Spinal cord (tissue), 10 donors: ENCODE results near the gene AHNAK. TPM values are rescaled to one million over a fixed set of nuclear protein-coding genes. Genes with fewer than 3 reads are reported as not detected.
"Not testable (repeated sequence)": the region's sequence is repeated elsewhere in the genome, so short reads cannot be mapped to it uniquely, and the experiment has no call there.

Experiments used
- DNase-seq, 6 donors: peaks; one replicate each; pipeline versions ENCODE4 v3.0.0 to v3.0.0-alpha.2; 2013 to 2015; ENCODE audit warnings: low spot score in 6 of 6, low read depth in 4 of 6
- H3K27ac ChIP-seq: one replicate; pipeline ENCODE4 v1.5.1; 2013; ENCODE audit warnings: low read depth, low read length, control low read depth
- H3K27me3 ChIP-seq: one replicate; pipeline ENCODE4 v1.6.1; 2013; ENCODE audit warnings: low read length; ENCODE audit not compliant: control insufficient read depth, insufficient read depth
- H3K36me3 ChIP-seq: one replicate; pipeline ENCODE4 v1.6.1; 2013; ENCODE audit warnings: low read length; ENCODE audit not compliant: control insufficient read depth, insufficient read depth
- H3K4me1 ChIP-seq: one replicate; pipeline ENCODE4 v1.6.1; 2013; ENCODE audit warnings: low read length; ENCODE audit not compliant: control insufficient read depth, insufficient read depth
- H3K4me3 ChIP-seq: one replicate; pipeline ENCODE4 v1.5.1; 2013; ENCODE audit warnings: low read depth, low read length, control low read depth
- H3K9me3 ChIP-seq: one replicate; pipeline ENCODE4 v1.6.1; 2013; ENCODE audit warnings: low read length; ENCODE audit not compliant: control insufficient read depth, insufficient read depth
- WGBS: methylation state at CpG from one replicate; pipeline ENCODE4 v1.1.5; 2013; ENCODE audit warnings: missing lambda C conversion rate; ENCODE audit not compliant: insufficient coverage; 5-methylcytosine and 5-hydroxymethylcytosine counted together
- polyA plus RNA-seq, 2 donors: library from polyadenylated mRNA; unstranded; fragments of 120-200 nt; gene quantifications; one replicate each; pipeline ENCODE4 v1.2.1, GENCODE V29; 2013; ENCODE audit not compliant: insufficient read length in 2 of 2
- small RNA-seq: library from RNA; depleted of rRNA; stranded (forward); fragments of <200 nt; gene quantifications from one replicate; pipeline ENCODE3, GENCODE V24; 2014; ENCODE audit warnings: low replicate concordance
- total RNA-seq, 2 donors: library from RNA; depleted of rRNA in 1 of 2; stranded (reverse); fragments of 120-200 nt in 1 of 2; fragments of >200 nt in 1 of 2; gene quantifications; one replicate each; pipeline versions ENCODE4 v1.2.3 to v1.2.4, GENCODE V29; 2013 to 2014
- donor health status: healthy.

AHNAK gene
- total and polyA plus RNA-seq, 4 donors, result 60.2 to 463 (median 165) TPM

DNA sequence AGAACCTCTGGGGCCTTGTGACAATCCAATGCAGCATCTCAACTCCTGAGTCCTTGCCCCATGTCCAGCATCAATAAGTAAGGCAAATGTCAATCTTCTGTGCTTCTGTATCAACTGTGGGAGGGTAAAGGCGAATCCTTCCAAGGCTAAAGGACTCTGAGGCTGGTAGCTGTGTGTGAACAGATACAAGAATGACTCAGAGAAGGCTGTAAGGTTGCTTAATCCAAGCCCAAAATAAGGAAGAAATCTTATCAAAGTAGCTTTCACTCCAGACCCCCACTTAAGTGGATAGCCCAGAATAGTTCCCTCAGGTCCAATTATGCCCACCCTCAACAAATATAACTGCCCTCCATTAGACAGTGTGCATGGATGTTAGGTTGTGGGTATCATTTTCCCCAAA lies 155.9 kb downstream of the AHNAK start:
- 80% methylated on average over 1 of the region's 1 CpG for WGBS
- no peak for DNase-seq

DNA sequence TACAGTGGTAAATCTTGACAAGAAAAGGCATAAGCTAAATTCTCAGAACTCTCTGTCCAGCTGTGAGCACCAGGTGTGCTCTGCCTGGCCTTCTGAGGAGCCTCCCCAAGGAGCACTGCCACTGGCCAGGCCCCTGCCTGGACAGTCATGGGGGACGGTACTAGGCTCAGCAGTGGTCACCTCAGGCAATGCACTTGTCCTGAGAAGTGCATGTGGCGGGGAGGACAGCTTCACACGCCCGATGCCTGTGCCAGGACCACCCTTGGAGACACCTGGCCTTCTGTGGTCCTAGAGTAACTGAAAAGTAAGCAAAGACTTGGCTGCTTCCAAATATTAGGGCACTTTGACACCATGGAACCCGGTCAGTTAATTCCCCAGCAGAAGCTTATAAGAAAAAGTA lies 156.4 kb downstream of the AHNAK start:
- H3K9me3 ChIP-seq, result no peaks in the 10 kb centered on the region
- WGBS, result 72% methylated on average over 5 of the region's 5 CpGs
- H3K4me3 ChIP-seq, result no peak overlapping the region
- peaks cover 29% of the 10 kb centered on the region for H3K36me3 ChIP-seq
- no peak overlapping the region for H3K27ac ChIP-seq
- no peak for DNase-seq
- H3K4me1 ChIP-seq, result peaks cover 6% of the 10 kb centered on the region
- no peaks in the 10 kb centered on the region for H3K27me3 ChIP-seq

More for the DNA sequence above, 155.9 kb downstream of the AHNAK start:
- Histone ChIP-seq H3K27me3 (no peaks in the 10 kb centered on the region), H3K36me3 (peaks cover 29% of the 10 kb centered on the region), H3K4me1 (peaks cover 10% of the 10 kb centered on the region), H3K27ac (no peak overlapping the region), H3K9me3 (no peaks in the 10 kb centered on the region), H3K4me3 (no peak overlapping the region)

DNA sequence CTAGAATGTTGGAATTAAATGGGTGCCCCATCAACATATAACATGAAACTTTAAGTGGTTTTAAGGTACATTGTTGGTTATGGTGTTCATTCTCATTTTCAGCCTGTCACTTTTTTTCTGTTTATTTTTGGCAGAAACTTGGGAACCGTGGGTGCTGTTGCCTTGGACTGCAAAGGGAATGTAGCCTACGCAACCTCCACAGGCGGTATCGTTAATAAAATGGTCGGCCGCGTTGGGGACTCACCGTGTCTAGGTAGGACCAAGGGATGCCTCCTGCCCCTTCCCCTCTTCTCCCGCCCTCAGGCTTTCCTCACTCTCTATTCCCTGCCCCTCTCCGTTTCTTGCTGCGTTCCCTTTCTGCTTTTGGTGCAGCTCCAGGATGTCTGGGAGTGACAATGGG lies 157.6 kb downstream of the AHNAK start:
- no peaks in the 10 kb centered on the region for H3K4me1 ChIP-seq
- H3K9me3 ChIP-seq, result no peaks in the 10 kb centered on the region
- peaks cover 29% of the 10 kb centered on the region for H3K36me3 ChIP-seq
- WGBS, result 69% methylated on average over 6 of the region's 11 CpGs
- no peak overlapping the region for H3K4me3 ChIP-seq
- H3K27me3 ChIP-seq, result no peaks in the 10 kb centered on the region
- no peak for DNase-seq
- no peak overlapping the region for H3K27ac ChIP-seq

DNA sequence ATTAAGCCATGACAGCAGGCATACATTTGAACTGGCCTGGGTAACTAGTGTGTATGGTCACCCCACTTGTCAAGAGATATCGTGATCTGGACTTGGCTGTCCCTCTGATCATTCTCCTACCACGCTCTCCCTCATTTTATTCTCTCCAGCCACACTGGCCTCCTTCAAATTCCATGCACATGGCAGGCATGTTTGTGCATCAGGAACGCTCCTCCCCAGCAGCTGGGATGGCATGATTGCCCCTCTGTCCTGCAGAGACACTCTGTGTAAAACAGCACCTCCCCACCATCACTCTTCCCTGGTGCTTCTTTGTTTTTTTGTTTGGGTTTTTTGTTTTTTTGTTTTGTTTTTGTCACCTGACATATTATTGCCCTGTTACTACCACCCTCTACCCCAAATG lies 159.2 kb downstream of the AHNAK start:
- H3K9me3 ChIP-seq, result no peaks in the 10 kb centered on the region
- no peaks in the 10 kb centered on the region for H3K4me1 ChIP-seq
- no peak overlapping the region for H3K27ac ChIP-seq
- peaks cover 24% of the 10 kb centered on the region for H3K36me3 ChIP-seq
- no peak for DNase-seq
- WGBS, result 29% methylated on average over 3 of the region's 3 CpGs
- no peak overlapping the region for H3K4me3 ChIP-seq
- no peaks in the 10 kb centered on the region for H3K27me3 ChIP-seq

DNA sequence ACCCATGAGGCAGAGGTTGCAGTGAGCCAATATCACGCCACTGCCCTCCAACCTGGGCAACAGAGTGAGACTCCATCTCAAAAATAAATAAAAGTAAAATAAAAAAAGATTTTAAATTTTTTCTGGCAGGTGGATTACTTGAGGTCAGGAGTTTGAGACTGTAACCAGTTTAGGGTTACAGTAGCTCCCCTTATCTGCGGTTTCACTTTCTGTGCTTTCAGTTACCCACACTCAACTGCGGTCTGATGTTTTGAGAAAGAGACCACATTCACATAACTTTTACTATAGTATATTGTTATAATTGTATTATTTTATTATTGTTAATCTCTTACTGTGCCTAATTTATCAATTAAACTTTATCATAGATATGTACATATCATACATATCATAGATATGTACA lies 160.5 kb downstream of the AHNAK start:
- not testable (repeated sequence) for DNase-seq, H3K27me3 ChIP-seq, H3K4me3 ChIP-seq, H3K27ac ChIP-seq, H3K4me1 ChIP-seq, H3K9me3 ChIP-seq
- peaks cover 15% of the 10 kb centered on the region for H3K36me3 ChIP-seq
- no CpG with 5 or more reads among the region's 3 CpGs for WGBS

DNA sequence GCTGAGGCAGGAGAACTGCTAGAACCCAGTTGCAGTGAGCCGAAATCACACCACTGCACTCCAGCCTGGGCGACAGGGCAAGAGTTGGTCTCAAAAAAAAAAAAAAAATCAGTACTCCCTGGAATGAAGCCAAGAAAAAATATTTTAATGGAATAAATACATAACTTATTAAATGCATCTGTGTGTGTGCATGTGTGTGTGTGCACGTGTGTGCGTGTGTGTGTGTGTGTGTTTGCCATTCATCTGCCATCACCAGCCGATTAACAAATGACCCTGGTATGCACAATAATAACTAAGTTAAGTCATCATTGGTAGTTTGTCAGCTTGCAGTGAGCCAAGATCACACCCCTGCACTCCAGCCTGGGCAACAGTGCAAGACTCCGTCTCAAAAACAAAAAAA lies 162.8 kb downstream of the AHNAK start:
- H3K4me3 ChIP-seq, result no peak overlapping the region
- no peak overlapping the region for H3K27ac ChIP-seq
- H3K4me1 ChIP-seq, result peaks cover 10% of the 10 kb centered on the region
- H3K36me3 ChIP-seq, result no peaks in the 10 kb centered on the region
- no peaks in the 10 kb centered on the region for H3K9me3 ChIP-seq
- H3K27me3 ChIP-seq, result no peaks in the 10 kb centered on the region
- DNase-seq, result no peak
- WGBS, result 100% methylated on average over 1 of the region's 6 CpGs

Small RNA genes within 50 kb of the gene (small RNA-seq; reads per million reads assigned to genes)
- not detected for gene EEF1G
- 0.06 reads per million for gene MIR6747

Other genes starting within 250 kb of the AHNAK start
- gene SCGB1D4, start 247.7 kb downstream of the AHNAK start, total RNA-seq, result not detected
- not detected for gene SCGB1D4, start 247.7 kb downstream of the AHNAK start, polyA plus RNA-seq
- 10 to 100 TPM; 24.5 to 24.9 TPM for gene ASRGL1, start 209.4 kb downstream of the AHNAK start, total RNA-seq
- 10 to 100 TPM; 63.1 to 65.2 TPM for gene ASRGL1, start 209.4 kb downstream of the AHNAK start, polyA plus RNA-seq
- not detected for gene SCGB1A1, start 127.8 kb downstream of the AHNAK start, total RNA-seq
- gene SCGB1A1, start 127.8 kb downstream of the AHNAK start, polyA plus RNA-seq, result under 1 TPM in 1 of 2 donors, not detected in 1; 0.69 TPM
- gene EEF1G, start 27.1 kb upstream of the AHNAK start, total RNA-seq, result 1,000 to 10,000 TPM in 1 of 2 donors, 100 to 1,000 TPM in 1; 887 to 2,089 TPM
- gene EEF1G, start 27.1 kb upstream of the AHNAK start, polyA plus RNA-seq, result 1,000 to 10,000 TPM; 1,849 to 2,100 TPM
- gene TUT1, start 44.7 kb upstream of the AHNAK start, total RNA-seq, result 1 to 10 TPM; 4.3 to 9.0 TPM
- 10 to 100 TPM; 18.4 to 22.1 TPM for gene TUT1, start 44.7 kb upstream of the AHNAK start, polyA plus RNA-seq
- 10 to 100 TPM; 72.9 to 88.0 TPM for gene MTA2, start 55.1 kb upstream of the AHNAK start, total RNA-seq
- gene MTA2, start 55.1 kb upstream of the AHNAK start, polyA plus RNA-seq, result 10 to 100 TPM; 82.1 to 91.6 TPM
- 10 to 100 TPM; 10.5 to 30.2 TPM for gene EML3, start 66.0 kb upstream of the AHNAK start, total RNA-seq
- 10 to 100 TPM; 30.3 to 46.3 TPM for gene EML3, start 66.0 kb upstream of the AHNAK start, polyA plus RNA-seq
- 10 to 100 TPM in 1 of 2 donors, 1 to 10 TPM in 1; 4.8 to 11.9 TPM for gene ROM1, start 66.5 kb upstream of the AHNAK start, total RNA-seq
- gene ROM1, start 66.5 kb upstream of the AHNAK start, polyA plus RNA-seq, result 10 to 100 TPM in 1 of 2 donors, 1 to 10 TPM in 1; 8.7 to 11.1 TPM
- gene B3GAT3, start 75.2 kb upstream of the AHNAK start, total RNA-seq, result 10 to 100 TPM; 26.6 to 40.5 TPM
- gene B3GAT3, start 75.2 kb upstream of the AHNAK start, polyA plus RNA-seq, result 10 to 100 TPM; 54.2 to 70.5 TPM
- 100 to 1,000 TPM; 119 to 161 TPM for gene GANAB, start 99.8 kb upstream of the AHNAK start, total RNA-seq
- 100 to 1,000 TPM; 169 to 195 TPM for gene GANAB, start 99.8 kb upstream of the AHNAK start, polyA plus RNA-seq
- 10 to 100 TPM; 12.0 to 14.3 TPM for gene INTS5, start 106.5 kb upstream of the AHNAK start, total RNA-seq
- gene INTS5, start 106.5 kb upstream of the AHNAK start, polyA plus RNA-seq, result 10 to 100 TPM; 15.5 to 17.9 TPM
- 10 to 100 TPM; 21.4 to 66.0 TPM for gene C11orf98, start 118.4 kb upstream of the AHNAK start, total RNA-seq
- 10 to 100 TPM; 61.9 to 63.5 TPM for gene C11orf98, start 118.4 kb upstream of the AHNAK start, polyA plus RNA-seq
- gene CSKMT, start 118.5 kb upstream of the AHNAK start, total RNA-seq, result 10 to 100 TPM in 1 of 2 donors, 1 to 10 TPM in 1; 6.0 to 13.7 TPM
- 1 to 10 TPM; 8.1 to 9.6 TPM for gene CSKMT, start 118.5 kb upstream of the AHNAK start, polyA plus RNA-seq
- 10 to 100 TPM in 1 of 2 donors, 1 to 10 TPM in 1; 5.4 to 15.2 TPM for gene UQCC3, start 124.9 kb upstream of the AHNAK start, total RNA-seq
- 10 to 100 TPM; 13.7 to 14.3 TPM for gene UQCC3, start 124.9 kb upstream of the AHNAK start, polyA plus RNA-seq
- 1 to 10 TPM; 2.9 to 6.1 TPM for gene LBHD1, start 125.5 kb upstream of the AHNAK start, total RNA-seq
- gene LBHD1, start 125.5 kb upstream of the AHNAK start, polyA plus RNA-seq, result 10 to 100 TPM in 1 of 2 donors, 1 to 10 TPM in 1; 7.5 to 10.2 TPM
- gene UBXN1, start 132.3 kb upstream of the AHNAK start, total RNA-seq, result 10 to 100 TPM; 32.0 to 89.6 TPM
- gene UBXN1, start 132.3 kb upstream of the AHNAK start, polyA plus RNA-seq, result 100 to 1,000 TPM; 141 to 148 TPM
- 10 to 100 TPM in 1 of 2 donors, 1 to 10 TPM in 1; 3.2 to 15.0 TPM for gene LRRN4CL, start 142.7 kb upstream of the AHNAK start, total RNA-seq
- 1 to 10 TPM in 1 of 2 donors, under 1 TPM in 1; 0.40 to 3.2 TPM for gene LRRN4CL, start 142.7 kb upstream of the AHNAK start, polyA plus RNA-seq
- 100 to 1,000 TPM; 147 to 179 TPM for gene BSCL2, start 160.6 kb upstream of the AHNAK start, total RNA-seq
- 100 to 1,000 TPM; 224 to 261 TPM for gene BSCL2, start 160.6 kb upstream of the AHNAK start, polyA plus RNA-seq
- 10 to 100 TPM; 25.6 to 54.8 TPM for gene GNG3, start 160.9 kb upstream of the AHNAK start, total RNA-seq
- 100 to 1,000 TPM; 288 to 295 TPM for gene GNG3, start 160.9 kb upstream of the AHNAK start, polyA plus RNA-seq
- gene HNRNPUL2, start 180.7 kb upstream of the AHNAK start, total RNA-seq, result 10 to 100 TPM; 15.3 to 32.6 TPM
- gene HNRNPUL2, start 180.7 kb upstream of the AHNAK start, polyA plus RNA-seq, result 10 to 100 TPM; 62.8 to 69.3 TPM
- 10 to 100 TPM; 30.7 to 40.9 TPM for gene TTC9C, start 181.7 kb upstream of the AHNAK start, total RNA-seq
- 10 to 100 TPM; 34.8 to 47.5 TPM for gene TTC9C, start 181.7 kb upstream of the AHNAK start, polyA plus RNA-seq
- gene ZBTB3, start 207.4 kb upstream of the AHNAK start, total RNA-seq, result 10 to 100 TPM; 11.7 to 15.3 TPM
- gene ZBTB3, start 207.4 kb upstream of the AHNAK start, polyA plus RNA-seq, result 10 to 100 TPM in 1 of 2 donors, 1 to 10 TPM in 1; 6.8 to 11.6 TPM
- gene POLR2G, start 214.8 kb upstream of the AHNAK start, total RNA-seq, result 100 to 1,000 TPM in 1 of 2 donors, 10 to 100 TPM in 1; 80.1 to 178 TPM
- gene POLR2G, start 214.8 kb upstream of the AHNAK start, polyA plus RNA-seq, result 100 to 1,000 TPM; 145 to 152 TPM
- gene TAF6L, start 224.6 kb upstream of the AHNAK start, total RNA-seq, result 10 to 100 TPM; 14.4 to 29.5 TPM
- gene TAF6L, start 224.6 kb upstream of the AHNAK start, polyA plus RNA-seq, result 10 to 100 TPM; 27.1 to 37.6 TPM
- 10 to 100 TPM; 22.7 to 57.9 TPM for gene TMEM179B, start 240.6 kb upstream of the AHNAK start, total RNA-seq
- 10 to 100 TPM; 44.0 to 57.2 TPM for gene TMEM179B, start 240.6 kb upstream of the AHNAK start, polyA plus RNA-seq
- gene TMEM223, start 245.2 kb upstream of the AHNAK start, total RNA-seq, result 10 to 100 TPM; 12.3 to 24.0 TPM
- gene TMEM223, start 245.2 kb upstream of the AHNAK start, polyA plus RNA-seq, result 10 to 100 TPM; 23.2 to 25.5 TPM